HG03159 (cell line): Measurements from ENCODE around the gene CAMK1G.

ENCODE experiments used
- ATAC-seq: cut with Tn5 transposase; IDR thresholded peaks from one replicate; pipeline ENCODE4 v1.9.1; 2021; ENCODE audit warnings: mild to moderate bottlenecking, moderate library complexity; ENCODE audit not compliant: unreplicated experiment

The CAMK1G gene

GRCh38 chr1:209564849-209565248, 18.7 kb upstream of the CAMK1G start:
- ATAC-seq = no peak

GRCh38 chr1:209565759-209566678, 17.5 kb upstream of the CAMK1G start:
- ATAC-seq = peak; percentile 92

GRCh38 chr1:209567698-209568175, 15.8 kb upstream of the CAMK1G start:
- ATAC-seq = no peak

- peak; percentile 48 for ATAC-seq
Measured at GRCh38 chr1:209569455-209570207, 13.9 kb upstream of the CAMK1G start.

- no peak for ATAC-seq
Measured at GRCh38 chr1:209570743-209571142, 12.8 kb upstream of the CAMK1G start.

- peak; percentile 88 for ATAC-seq
Measured at GRCh38 chr1:209576392-209577197, 6.9 kb upstream of the CAMK1G start.

- no peak for ATAC-seq
Measured at GRCh38 chr1:209577346-209577745, 6.2 kb upstream of the CAMK1G start.

GRCh38 chr1:209580577-209580976, 2.9 kb upstream of the CAMK1G start:
- no peak for ATAC-seq

GRCh38 chr1:209584231-209584672, 738 bp downstream of the CAMK1G start:
- ATAC-seq = no peak

GRCh38 chr1:209585197-209585596, 1.7 kb downstream of the CAMK1G start:
- no peak for ATAC-seq

GRCh38 chr1:209585672-209586071, 2.2 kb downstream of the CAMK1G start:
- ATAC-seq = no peak

- no peak for ATAC-seq
Measured at GRCh38 chr1:209586221-209586740, 2.8 kb downstream of the CAMK1G start.

- ATAC-seq = no peak
Measured at GRCh38 chr1:209587789-209588188, 4.3 kb downstream of the CAMK1G start.

- no peak for ATAC-seq
Measured at GRCh38 chr1:209589440-209589839, 5.9 kb downstream of the CAMK1G start.

- no peak for ATAC-seq
Measured at GRCh38 chr1:209589863-209590262, 6.3 kb downstream of the CAMK1G start.

GRCh38 chr1:209590405-209590804, 6.9 kb downstream of the CAMK1G start:
- ATAC-seq = no peak

- no peak for ATAC-seq
Measured at GRCh38 chr1:209593747-209594146, 10.2 kb downstream of the CAMK1G start.

- ATAC-seq = no peak
Measured at GRCh38 chr1:209594440-209594839, 10.9 kb downstream of the CAMK1G start.

- no peak for ATAC-seq
Measured at GRCh38 chr1:209595028-209595427, 11.5 kb downstream of the CAMK1G start.

GRCh38 chr1:209595599-209596285, 12.2 kb downstream of the CAMK1G start:
- ATAC-seq = no peak
